Amygdala (tissue), 56 donors: Measurements from ENCODE around the gene UMAD1.
A peak's percentile ranks its signal among the peaks of the same experiment; 100 is the strongest.

Experiments
- DNase-seq, 56 donors: peaks; one replicate each; lab custom pipeline; 2025; lab: John Stamatoyannopoulos, UW

Gene UMAD1

DNA sequence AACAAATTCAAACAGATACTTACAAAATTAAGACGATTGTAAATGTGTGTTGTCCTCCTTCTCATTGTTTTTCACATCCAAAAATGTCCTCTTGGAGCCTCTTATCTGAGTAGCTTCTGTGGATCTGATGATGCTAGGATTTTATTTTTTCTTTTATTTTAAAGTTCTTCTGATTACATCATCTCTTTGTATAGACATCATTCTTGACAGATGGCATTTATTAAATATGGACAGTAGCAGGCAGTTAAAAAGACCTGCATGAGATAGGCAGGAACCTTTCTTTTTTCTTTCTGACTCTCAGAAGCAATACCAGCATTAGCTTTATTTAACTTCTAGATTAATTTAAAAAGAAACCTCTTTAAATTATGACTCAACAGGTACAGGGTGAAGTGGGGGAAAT lies 77.9 kb downstream of the UMAD1 start, which contains the start of gene RPA3:
TSS of gene RPA3 (minus strand) at position 116 of the 400 bp plus-strand sequence. CDS start 78,189 bp downstream, outside the sequence.
- no peak for DNase-seq

DNA sequence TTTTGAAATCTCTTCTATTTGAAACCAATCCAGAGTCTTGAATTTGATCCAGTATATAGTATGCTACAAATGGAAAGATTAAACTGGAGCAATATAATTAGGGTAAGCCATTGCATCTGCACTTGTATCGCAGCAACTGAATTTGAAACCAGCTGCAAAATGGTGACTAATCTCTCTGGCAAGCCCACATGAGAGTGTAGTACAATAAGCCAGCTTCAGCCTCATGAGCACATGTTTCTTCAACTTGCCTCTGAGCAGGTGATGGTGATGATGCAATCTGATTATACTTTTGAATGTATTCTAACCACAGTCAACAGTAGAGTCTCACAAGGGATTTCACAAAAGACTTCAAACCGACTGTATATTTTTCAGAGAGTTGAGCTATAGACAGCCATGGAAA lies 78.7 kb downstream of the UMAD1 start:
- peak in 16 of 56 donors; percentile 1 to 40 (median 10) for DNase-seq

DNA sequence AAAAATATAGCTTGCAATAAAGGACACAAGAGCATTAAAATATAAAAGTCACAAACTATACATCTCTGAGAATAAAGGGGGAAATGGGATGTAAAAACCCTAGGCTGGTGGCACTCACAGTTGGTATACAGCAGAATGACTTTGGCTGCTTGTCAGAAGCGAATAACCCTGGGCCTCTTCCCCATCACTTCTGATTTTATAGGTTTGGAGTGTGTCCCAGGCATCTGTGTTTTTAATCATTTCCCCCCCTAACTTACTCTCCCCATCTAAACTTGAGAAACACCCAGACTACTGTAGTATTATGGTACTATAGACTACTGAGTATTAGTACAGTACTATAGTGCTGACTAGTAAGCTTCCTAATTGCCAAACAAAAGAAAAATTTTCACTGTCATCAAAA lies 79.6 kb downstream of the UMAD1 start:
- DNase-seq, result no peak

DNA sequence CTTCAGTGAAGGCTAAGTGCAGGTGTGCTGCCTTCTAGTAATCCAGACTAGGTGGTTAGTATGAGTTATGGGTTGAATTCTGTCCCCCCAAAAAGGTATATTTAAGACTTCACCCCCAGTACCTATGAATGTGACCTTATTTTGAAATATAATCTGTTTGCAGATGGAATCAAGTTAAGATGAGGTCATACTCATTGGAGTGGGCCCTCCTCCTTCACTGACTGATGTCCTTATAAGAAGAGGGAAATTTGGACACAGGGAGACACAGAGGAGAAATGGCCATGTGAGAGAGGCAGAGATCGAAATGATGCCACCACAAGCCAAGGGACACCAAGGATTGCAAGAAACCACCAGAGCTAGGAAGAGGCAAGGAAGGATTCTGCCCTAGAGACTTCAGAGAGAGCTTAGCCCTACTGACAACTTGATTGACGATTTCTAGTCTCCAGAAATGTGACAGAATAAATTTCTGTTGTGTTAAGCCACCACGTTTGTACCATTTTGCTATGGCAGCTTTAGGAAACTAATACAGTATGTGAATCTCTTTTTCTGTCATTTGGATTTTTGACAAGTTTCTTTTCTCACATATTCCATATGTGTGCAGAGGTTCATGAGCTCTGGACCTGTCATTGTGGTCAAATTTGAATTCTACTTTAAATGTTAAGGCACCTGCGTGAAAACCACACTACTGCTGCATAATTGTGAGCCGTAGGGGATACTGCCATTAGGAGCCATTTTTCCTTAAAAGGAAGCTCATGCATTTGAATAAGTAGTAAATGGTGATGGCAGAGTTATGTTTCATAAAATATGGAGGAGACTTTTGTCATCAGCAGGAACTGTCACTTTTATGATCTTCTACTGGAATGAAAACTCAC lies 80.4 kb downstream of the UMAD1 start:
- DNase-seq, result no peak

DNA sequence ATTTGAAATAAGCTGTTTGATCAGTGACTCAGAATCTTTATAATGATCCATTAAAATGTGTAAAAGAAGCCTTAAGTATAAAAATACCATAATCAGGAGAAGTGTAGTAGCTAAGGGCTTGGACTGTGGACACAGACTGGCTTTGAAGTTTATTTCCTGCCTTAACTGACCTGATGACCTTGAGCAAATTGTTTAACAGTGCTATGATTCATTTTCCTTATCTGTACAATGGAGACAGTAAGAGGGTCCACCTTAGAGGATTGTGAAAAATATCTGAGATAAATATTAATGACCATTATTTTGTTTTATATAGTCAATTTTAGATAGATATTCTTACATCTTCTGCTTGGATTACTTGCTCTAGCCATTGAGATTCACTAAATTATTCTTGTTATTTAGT lies 91.2 kb downstream of the UMAD1 start:
- DNase-seq, result no peak

DNA sequence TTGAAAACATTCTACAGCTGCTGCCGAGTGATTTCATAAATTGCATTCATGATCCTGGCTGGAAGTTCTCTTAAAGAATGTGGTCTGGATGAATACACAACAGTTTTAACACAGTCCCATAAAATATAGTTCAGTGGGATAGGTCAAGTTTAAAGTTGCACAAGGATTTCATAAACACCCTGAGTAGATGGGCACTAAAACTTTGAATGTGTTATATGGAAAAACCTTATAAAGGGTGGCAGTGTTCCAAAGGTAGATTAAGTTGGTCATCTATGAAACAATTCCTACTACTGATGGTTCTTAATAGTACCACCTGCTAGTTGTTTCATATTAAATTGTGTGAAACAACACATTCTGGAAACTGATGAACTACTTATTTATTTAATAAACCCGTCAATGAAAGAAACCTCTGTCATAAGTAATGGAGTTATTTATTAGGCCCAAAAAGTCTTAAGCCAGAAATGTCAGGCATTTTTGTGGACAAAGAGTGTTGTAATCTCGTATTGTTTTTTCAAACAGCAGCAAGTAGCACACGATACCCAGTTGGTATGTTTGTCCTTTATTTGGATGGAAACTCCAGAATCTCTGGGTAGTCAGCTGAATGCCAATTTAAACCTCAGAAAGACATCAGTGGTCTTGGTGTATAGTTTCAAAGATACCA lies 92.2 kb downstream of the UMAD1 start:
- no peak for DNase-seq

DNA sequence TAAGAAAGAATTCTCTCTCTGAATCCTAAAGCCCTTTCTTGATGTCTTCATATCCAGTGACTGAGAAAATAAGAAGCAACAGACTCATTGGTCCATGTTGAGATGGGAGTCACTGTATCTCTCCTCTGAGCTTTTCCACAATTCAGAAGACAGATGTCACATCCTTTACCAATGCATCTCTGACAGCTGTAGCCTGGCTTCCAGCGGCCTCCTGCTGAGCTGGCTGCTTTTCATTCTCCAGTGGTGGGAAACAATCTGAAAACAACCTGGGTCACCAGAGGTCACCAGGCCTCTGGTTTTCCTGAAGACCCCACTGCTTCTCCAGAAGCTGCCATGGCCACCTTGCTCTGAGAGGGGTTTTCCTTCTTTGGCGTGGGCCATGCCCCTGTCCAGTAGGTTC lies 96.1 kb downstream of the UMAD1 start:
- no peak for DNase-seq

DNA sequence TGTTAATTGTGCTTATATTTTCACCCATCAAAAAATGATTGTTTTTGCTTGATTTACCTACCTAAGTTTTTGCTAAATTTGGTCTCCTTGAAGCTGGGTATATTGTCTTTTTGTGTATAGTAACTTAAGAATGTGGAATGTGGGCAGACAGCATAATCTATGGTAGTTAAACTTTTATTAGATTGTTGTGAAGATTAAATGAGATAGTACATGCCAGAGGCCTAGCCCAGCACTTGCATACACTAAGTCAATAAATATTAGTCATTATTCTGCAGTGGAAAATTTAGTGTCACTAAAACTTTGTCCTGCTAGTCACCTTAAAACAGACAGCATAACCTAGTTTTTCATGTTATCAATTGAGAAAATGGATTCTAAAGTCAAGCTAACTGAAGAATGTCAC lies 97.1 kb downstream of the UMAD1 start:
- DNase-seq, result no peak

DNA sequence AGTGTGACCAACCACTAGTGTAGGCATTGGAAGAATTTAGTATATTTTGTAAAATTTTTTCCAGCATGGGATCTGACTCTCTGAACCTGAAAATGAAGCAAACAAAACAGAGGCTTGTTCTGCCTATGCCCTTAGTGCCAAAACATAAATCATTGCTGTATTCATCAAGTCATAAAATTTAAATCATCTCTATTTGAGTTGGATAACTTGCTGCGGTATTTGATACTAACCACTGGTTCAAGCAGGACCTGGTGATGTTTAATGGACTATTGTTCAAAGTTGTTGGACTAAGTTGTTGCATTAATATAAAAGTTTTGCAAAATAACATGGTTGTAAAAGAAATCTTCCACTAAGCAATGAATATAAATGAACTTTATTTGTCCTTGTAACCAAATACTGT lies 97.6 kb downstream of the UMAD1 start:
- no peak for DNase-seq

DNA sequence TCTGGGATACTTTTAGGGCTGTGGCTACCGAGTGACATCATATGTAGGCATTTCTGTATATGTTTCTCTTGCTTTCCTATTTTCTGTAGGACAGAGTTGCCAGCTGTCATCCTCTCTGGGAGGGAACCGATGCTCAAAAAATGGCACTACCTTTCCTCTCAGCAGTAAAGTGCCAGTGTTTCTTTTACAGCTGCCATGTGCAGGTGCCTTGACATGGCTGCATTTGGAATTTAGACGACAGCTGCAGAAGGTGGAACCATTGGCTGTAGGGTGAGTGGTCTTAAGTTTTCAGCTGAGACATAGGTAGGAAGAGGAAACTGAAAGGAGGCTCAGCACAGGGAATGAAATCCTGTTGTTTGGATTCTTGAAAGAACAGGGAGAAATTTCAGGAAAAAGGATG lies 98.1 kb downstream of the UMAD1 start:
- no peak for DNase-seq

DNA sequence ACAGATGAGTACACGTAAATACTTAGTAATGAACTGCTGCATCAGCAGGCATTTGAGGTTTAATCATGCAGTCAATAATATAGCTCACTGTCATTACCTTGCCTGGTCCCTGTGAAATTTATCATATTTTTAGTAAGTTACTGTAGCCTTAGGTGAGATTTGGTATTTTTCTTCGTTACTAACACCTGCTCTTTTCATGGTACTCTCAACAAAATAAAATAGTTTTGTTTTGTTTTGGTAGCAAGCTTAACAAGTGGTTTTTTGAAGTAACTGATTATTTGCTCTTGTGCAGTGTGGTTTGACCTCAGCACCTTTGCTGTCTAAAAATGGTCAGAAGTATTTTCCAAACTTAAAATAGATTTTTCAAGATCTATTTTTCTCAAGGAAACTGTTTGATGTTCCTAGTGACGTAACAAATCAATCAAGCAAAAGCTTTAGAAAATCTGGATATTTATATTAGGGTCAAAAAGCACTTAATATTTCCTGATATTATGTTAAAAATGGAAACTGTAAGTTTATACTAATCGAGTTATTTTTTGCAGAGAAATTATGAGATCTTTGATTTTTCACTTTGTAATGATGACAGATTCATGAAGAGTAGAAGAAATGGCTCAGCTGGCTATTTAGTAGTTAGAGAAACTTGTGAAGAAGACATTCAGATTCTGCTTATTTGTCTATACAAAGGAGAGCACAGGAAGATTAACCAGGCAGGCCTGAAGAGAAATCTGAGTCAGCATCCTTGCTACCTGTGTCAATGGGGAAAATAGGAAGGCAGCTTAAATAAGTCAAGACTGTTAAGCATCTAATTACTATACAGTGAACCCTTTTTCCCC lies 98.9 kb downstream of the UMAD1 start:
- no peak for DNase-seq

DNA sequence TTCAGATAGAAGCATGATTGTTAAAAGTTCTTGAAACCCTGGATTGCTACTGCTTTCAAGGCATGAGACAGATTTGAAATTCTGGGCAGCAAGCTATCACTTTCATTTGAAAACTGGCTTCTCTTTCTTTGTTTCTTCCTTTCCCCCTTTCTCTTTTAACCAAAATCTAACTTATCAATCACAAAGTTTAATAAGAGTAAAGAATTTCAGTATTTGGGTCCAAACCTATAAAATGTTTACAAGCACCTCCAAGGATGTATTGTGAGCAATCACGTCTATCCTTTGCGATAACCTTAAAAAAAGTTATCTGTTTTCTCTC lies 99.4 kb downstream of the UMAD1 start:
- DNase-seq, result no peak

DNA sequence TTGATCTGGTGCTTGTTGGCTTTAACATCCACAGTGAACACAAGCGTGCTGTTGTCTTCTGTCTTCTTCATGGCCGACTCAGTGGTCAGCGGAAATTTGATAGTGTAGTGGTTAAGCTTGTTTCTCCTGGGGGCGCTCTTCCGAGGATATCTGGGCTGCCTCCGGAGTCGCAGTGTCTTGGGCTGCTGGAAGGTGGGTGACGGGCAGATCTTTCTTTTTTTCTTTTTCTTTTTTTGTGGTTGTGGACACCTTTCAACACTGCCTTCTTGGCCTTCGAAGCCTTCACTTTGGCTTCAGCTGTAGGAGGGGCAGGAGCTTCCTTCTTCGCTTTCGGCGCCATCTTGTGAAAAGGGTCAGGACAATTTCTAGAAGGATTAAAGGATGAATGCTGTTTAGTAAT lies 101.7 kb downstream of the UMAD1 start:
- no peak for DNase-seq

DNA sequence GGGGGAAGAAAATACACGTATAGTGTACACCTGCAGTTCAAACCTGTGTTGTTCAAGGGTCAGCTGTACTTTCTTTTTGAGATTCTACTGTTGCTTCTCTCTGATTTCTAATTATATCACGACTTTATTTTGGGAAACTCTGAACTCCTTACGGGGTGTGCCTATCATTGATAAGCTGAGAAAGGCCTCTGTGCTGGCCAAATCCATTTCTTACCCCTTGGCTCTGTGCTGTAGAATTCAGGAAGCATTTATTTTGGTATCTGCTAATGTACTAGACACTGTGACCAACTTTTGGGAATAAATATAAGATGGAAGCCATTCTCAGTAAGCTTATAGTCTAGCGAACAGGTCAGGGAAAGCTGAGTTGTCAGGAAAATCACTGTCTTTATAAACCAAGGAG lies 104.7 kb downstream of the UMAD1 start:
- no peak for DNase-seq

DNA sequence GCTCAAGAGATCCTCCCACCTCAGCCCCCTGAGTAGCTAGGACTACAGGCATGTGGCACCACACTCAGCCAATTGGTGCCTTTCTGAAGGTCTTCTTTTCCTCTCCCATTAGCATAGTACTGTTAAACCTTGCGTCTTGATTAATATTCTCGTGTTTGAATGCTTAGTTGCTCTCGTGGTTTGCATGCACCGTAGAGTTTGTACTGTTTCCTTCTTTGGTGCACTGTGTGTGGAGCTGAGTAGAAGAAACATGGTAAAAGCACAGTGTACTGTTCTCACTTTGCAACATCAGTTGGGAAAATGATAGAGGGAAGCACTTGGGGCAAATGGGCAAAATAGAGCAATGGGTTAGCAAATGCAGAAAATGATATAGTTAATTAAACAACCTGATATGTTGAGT lies 105.4 kb downstream of the UMAD1 start:
- DNase-seq, result no peak

DNA sequence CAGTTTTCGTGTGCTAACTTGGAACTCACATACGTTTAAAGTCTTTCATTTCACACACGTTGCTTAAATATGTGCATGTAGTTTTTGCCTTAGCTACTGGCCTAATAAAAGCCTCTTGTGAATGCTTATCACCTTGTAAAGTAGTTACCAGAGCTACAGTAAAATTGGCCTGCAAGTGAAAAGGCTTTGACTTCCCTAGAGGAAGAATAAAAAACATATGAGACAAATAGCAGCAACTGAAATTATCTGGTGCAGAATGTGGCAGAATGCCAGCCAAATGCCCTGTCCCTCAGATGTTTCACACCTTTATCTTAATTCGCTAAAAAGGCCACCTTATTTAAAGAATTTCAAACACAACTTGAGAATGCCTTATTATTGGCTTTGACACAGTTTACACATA lies 105.9 kb downstream of the UMAD1 start:
- no peak for DNase-seq

DNA sequence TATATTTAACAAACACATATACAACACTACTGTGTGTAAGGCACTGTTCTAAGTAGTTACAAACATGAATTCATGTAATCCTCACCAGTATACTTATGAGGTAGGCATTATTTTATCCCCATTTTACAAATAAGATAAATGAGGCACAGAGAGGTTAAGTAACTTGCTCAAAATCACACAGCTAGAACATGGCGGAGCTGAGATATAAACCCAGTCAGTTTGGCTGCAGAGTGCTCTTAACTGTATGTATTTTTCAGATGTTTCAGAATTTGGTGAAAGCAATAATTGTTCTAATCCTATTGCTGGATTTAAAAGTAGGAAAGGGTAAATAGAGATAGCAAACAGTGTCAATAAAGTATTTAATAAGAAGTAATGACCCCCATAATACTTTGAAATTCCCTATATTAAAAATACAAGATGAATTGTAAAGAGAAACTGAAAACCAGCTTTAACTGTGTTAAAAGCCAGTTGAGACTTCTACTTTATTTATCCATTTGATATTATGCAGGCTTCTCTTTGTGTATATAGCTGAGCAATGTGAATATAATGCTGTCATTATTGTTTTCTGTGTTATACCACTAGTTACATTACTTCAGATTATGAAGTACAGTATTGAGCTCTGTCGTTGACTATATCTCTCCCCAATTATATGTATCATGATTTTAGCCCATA lies 110.2 kb downstream of the UMAD1 start:
- no peak for DNase-seq

DNA sequence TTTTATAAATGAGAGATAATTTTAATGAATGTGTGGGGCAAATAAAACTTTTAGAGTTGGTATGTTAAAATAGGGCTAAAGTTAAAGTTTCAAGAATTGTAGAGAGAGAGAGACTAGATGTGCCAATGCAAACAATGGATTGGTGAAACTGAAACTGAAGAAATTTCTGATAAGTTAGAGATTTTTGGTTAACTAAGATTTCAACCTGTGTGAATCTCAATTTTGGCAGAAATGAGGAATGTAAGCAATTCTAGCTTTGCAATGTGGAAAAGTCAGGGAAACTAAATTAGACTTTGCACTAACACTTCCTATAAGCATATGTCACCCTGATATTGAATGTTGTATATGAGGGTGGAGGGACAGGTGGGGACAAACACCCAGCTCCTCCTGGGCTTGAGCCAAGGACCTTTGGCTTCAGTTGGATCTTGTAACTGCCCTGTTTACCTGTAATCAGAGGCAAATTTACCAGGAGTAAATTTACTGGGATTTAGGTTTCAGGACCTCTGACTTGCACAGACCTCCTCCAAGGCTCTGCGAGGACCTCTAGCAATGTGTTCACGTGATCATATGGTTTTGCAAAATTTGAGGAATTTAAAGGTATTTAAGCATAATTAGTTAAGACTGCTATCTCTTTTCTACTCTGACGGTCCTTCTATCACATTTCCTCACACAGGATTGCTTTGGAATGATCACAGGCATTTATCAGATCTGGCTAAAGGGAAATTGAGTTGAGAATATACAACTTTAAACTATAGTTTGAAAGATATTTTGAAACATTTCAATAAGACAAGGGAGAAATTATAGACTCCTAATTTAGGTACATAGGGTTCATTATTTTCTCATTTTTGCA lies 110.9 kb downstream of the UMAD1 start:
- no peak for DNase-seq

DNA sequence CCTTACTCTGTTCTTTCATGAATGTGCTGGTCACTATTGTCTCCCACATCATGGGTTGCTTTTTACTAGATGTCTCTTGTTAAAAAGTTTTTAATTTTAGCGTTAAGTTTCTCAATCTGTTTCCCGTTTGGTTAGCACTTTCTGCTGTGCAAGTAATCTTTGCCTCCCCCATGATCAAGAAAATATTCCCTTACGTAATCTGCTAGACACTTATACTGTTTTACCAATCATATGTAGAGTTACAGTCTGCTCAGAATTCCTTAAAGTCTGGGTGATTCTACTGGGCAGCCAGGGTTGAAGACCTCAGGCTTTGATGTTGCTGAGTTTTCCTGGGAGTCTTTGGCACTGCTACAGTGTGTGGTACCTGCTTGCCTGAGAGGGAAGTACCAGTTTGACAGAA lies 116.0 kb downstream of the UMAD1 start:
- no peak for DNase-seq

DNA sequence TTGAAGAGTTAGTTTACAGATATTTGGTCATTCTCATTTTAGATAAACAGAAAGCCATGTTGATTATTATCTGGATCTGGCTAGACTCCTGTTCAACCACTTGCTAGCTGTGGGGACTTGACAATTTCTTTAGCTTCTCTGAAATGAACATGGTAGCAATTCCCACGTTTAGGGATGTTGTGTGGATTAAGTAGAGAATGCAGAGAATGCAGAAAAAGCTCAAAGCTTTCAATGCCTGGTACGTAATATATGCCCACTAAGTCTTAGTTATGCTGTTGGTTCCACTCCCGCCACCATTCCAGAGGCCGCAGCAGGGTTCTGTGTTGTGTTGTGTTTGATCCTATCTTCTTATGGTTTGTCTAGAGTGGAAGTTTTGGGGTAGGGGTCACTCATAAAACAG lies 117.0 kb downstream of the UMAD1 start:
- DNase-seq, result no peak
